ENCODE results near the gene AOPEP.

The AOPEP gene

DNA sequence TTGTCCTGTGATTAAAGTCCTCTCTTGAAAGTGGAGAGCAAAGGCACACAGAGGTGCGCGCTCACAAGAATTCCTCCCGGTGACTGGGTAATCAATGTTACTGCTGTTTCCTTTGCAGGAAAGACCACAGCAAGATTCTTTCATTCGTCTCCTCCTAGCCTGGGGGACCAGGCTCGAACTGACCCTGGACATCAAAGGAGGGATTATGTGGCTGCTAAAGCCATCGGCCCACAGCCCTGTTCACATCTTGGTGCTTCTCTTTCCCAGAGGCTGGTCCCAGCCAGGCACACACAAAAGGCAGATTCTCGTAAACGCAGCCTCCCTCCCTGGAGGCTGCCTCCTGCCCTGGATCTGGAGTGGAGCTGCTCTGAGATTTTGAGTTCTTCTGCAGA lies 360.1 kb downstream of the AOPEP start:
- DNase-seq: no peak

DNA sequence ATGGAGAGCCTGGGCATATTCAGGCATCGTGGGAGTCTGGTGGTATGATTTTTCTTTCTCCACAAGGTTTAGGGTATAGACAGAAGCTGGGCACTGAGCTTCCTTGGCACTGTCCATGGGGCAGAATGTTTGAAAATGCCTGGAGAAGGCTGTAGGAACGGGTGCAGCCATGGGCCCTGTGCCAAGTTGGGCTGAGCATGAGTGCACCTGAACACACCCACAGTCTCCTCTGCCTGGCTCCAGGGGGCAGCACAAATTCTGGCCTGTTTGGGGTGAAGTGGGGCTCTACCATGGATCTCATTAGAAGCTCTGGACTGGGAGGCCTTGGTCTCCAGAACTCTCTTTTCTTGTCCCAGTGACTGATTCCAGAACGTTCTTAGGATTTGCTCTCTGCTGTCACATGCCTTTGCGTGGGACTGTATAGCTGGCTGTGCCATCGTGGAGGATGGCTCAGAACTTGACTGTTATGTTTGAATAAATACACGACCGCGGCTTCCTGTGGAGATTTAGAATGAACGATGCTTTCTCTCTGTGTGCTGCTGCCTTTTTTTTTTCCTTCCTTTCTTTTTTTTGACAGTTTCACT lies 361.3 kb downstream of the AOPEP start:
- DNase-seq: peak; percentile 22

GRCh38 chr9:95088421-95089161 lies 362.1 kb downstream of the AOPEP start:
- DNase-seq: no peak

GRCh38 chr9:95089257-95090022 lies 362.9 kb downstream of the AOPEP start:
- no peak for DNase-seq

DNA sequence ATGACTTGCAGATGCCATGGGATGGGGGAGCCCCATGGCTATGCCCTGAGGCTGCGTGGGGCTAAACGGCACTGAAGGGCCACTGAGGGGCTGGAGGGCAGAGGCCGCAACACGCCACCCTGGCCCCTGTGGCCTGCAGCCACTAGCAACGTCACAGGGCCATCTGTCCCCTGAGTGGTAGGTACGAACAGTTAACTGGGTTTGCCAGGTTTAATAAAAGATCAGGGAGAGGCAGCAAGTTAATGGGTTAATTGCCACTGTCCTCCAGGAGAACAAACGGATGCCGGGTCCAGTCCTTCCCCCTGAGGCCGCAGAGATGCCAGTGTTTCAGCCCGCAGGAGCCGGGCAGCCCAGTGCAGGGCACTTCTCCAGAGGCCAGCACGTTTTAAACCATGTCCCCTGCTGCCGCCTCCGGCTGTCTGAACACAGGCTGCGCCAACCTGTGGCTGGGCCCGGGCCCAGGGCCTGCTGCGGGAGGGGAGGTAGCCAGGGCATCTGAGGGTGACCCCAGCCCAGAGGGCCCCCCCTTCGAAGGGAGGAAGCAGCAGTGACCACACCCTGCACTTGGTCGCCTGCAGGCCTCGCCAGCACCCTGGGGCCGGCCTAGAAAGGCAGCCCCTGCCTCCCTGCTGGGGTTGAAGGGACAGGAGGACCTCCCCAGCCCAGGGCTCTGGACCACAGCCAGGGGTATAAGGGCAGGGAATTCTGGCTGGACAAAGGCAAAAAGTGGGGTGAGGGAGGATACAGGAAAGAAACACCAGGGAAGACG lies 363.7 kb downstream of the AOPEP start:
- no peak for DNase-seq

DNA sequence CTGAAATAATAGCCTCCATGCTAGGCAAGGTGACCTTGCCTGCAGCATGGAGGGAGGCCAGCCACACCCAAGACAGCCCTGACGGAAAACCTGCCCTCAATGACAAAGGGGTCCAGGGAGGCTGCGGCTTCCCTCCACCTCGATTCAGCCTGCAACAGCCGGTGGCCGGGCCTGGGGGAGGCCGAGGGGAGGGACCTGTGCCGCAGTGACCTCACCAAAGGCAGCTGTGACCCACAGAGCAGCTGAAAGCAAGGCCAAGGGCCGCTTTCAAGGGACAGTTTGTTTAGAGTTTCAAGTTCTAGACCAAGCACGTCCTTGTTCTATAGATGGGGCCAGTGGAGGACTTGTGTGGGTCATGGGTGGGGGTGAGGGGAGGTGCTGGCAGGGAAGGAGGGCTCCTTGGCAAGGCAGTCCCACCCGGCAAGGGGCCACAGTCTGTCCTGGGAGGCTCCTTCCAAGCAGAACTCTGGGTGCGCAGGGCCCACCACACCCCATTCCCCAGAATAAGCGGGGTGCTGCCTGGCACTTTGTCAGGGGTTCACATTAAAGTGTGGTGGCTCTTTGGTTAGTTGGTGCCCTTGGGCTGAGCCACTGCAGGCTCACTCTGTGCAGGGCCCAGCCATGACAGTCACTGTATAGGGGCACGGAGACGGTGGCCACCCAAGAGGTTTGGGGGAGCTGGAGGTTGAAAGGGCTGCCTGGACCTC lies 364.5 kb downstream of the AOPEP start:
- DNase-seq: no peak

DNA sequence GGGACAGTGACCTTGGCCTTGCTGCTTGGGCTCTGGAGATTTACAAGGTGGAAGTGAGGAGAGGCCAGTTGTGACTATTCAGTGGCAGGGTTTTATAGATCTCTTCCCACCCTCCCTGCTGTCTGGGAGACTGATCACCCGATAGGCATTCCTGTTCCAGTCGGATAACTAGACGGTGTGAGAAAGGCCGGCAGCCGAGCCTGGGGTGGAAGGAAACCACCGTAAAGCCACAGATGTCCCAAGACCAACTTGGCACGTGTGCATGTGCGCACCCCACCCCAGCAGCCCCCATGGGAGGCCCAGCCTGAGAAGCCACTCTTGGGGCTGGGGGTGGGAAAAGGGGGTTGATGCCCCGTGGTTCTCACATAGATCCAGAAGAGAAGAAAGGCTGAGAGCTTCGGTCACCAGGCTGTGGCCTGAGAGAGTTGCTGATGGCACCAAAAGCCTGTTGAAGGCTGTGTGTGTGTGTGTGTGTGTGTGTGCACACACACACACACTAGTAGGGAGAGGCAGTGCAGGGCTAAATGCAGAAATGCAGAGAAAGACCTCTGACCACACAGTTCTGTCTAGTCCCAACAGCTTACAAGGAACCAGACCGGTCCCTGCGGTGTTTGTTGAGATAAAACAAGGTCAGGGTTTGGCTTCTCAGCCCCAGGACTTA lies 365.2 kb downstream of the AOPEP start:
- DNase-seq: peak; percentile 72

- peak; percentile 93 for DNase-seq
These were observed 366.0 kb downstream of the AOPEP start for GRCh38 chr9:95092262-95093072.

GRCh38 chr9:95093586-95093985 lies 367.1 kb downstream of the AOPEP start:
- no peak for DNase-seq

DNA sequence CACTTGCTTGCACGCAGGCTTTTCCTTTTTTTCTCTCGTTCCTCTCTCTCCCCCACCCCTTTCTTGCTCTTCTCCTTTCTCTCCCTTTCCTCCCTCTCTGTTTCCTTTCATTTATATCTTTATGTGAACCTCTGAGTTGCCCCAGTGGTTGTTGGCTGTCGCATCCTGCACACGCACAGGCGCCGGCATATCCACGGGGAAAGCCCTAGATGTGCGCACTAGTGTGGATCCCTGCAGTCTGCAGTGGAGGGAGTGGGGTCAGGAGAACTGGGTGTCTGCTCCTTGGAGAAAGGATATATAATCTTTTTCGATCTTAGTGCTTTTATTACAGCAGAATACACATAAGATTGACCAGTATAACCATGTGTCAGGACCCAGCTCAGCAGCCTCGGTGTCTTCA lies 367.5 kb downstream of the AOPEP start:
- DNase-seq: no peak

- DNase-seq: no peak
These were observed 369.3 kb downstream of the AOPEP start for GRCh38 chr9:95095641-95096355.

DNA sequence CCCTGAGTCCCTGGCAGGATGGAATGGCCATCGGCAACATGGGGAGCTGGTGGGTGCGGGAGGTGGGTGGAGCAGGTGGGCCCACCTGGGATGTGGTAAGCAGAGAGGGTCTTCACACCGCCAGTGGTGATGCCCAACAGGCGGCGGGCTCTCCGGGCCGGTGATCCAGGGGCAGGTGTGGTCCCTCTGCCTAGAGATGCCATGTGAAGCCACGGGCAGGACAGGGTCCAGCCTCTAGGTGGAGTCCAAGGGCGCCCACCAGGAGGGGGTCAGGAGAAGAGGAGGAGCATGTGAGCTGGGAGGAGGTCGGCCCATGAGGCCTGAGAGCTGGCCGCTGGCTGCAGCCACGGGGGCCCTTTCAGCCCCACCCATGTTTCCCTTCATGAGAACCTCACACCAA lies 369.9 kb downstream of the AOPEP start:
- no peak for DNase-seq

DNA sequence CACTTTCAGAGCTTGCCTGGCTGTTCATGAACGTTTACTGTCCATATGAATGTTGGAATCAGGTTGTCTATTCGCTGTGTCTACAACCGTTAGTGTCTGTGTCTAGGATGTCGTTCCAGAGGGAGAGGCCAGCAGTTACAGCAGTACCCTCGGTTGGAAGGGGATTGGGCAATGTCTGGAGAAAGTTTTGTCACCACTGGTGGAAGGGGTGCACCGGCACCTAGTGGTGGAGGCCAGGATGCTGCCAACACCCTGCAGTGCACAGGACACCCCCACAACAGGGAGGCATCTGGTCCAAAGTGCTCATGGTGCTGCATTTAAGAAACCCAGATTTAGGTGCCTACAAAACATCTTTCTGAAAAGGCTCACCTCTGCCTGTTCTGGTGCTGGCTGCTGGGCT lies 370.3 kb downstream of the AOPEP start:
- DNase-seq: no peak

DNA sequence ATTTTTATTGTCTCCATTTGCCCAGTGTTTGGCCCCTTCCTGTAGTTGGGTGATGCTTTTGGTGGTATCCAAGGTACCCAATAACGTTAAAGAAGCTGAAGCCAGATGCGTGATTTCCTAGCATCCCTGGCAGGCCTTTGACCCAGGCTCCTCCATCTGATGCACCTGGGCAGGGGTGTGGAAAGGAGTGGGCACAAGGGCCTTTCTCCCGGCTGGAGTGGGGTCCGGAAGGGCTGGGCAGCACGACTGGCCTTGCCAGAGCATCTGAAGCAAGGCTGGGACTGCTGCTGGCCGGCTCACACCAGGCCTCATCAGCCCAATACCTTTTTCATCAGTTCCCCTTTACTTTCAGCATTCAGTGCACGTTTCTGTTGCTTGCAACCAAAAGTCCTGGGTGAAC lies 370.8 kb downstream of the AOPEP start:
- no peak for DNase-seq

DNA sequence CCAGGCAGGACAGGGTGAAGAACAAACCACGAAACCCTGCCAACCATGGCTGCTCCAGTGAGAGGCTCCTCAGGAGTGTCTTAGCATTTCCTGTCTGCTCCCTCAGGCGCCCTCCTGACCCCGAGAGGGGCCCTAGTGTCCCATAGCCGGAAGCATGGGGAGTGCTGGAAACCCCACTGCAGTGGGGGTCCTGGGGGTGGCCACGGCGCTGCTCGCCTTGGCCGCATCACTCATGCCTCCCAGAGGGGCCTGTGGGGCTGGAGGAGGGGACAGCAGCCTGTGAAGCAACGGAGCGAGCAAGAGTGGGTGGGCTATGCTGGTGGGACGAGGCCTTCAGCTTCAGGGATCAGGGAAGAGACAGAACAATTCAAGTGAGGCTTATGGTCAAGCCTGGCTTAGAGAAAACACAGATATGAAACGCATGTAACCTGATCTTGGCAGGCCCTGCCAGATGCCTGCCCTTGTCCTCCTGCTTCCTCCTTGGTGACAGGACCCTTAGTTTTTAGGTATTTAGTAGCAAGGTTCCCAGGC lies 372.0 kb downstream of the AOPEP start:
- DNase-seq: no peak

GRCh38 chr9:95099321-95100070 lies 373.0 kb downstream of the AOPEP start:
- no peak for DNase-seq

GRCh38 chr9:95100071-95100627 lies 373.6 kb downstream of the AOPEP start:
- no peak for DNase-seq

GRCh38 chr9:95101326-95101725 lies 374.8 kb downstream of the AOPEP start:
- no peak for DNase-seq

- DNase-seq: no peak
These were observed 375.5 kb downstream of the AOPEP start for GRCh38 chr9:95102001-95102433.

Data from fibroblast of skin of scalp (primary cell).